Measurements from ENCODE around the gene MAP4.

MAP4 gene

GRCh38 chr3:47912006-47912504 lies 104.2 kb downstream of the MAP4 start:
- no peak for DNase-seq (ENCODE audit: low read depth)
- no peak for TF ChIP-seq CTCF (IDR thresholded peaks at IDR 0.05; ENCODE audit: insufficient read depth, low read depth, low read length, missing control alignments)
- no peak overlapping the region for H3K4me3 ChIP-seq (ENCODE audit: low read length)

GRCh38 chr3:47910777-47911440 lies 105.3 kb downstream of the MAP4 start:
- peak; percentile 93 for DNase-seq (ENCODE audit: low read depth)

DNA sequence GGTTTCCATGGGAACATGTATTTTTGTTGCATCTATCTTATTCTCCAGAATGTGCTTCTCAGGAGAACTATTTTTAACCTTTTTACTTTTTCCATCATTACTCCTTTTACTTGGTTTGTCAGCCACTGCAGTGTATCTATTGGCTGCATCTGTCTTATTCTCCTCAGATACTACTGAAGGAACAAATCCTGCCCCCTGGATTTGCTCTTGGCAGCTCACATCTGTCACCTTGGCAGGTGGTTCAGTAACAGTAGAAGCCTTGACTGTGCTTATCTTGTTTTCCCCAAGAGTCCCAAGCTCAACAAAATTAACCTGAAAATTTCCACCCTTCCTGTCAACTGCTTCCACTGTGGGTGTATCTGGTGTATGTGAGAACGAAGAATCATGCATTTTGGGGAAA lies 106.0 kb downstream of the MAP4 start:
- no peak for TF ChIP-seq CTCF (IDR thresholded peaks at IDR 0.05; ENCODE audit: insufficient read depth, low read depth, low read length, missing control alignments)
- no peak overlapping the region for H3K4me3 ChIP-seq (ENCODE audit: low read length)

More at GRCh38 chr3:47910777-47911440, 105.3 kb downstream of the MAP4 start:
- no peak for TF ChIP-seq CTCF (IDR thresholded peaks at IDR 0.05; ENCODE audit: insufficient read depth, low read depth, low read length, missing control alignments)
- H3K4me3 ChIP-seq (ENCODE audit: low read length): no peak overlapping the region

GRCh38 chr3:47909607-47910006 lies 106.6 kb downstream of the MAP4 start:
- no peak for TF ChIP-seq CTCF (IDR thresholded peaks at IDR 0.05; ENCODE audit: insufficient read depth, low read depth, low read length, missing control alignments)
- DNase-seq (ENCODE audit: low read depth): no peak
- no peak overlapping the region for H3K4me3 ChIP-seq (ENCODE audit: low read length)

More for the DNA sequence above, 106.0 kb downstream of the MAP4 start:
- DNase-seq (ENCODE audit: low read depth): no peak

DNA sequence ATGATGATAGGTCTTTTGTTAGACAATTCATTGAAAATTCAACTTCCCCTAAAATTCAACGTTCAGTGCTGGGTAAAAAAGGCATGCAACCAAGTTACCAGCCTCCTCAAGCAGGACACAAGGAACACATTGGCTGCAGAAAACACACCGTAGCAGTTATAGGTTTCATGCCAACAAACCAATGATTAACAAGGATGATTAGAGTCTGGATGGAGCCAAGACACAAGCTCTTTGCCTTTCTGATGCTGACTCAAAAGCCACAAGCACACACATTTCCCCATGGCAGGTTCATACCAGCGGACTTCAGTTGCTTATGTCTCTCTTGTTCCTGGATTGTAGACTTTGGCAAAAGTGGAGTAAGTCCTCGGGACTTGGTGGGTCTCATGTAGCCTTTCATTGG lies 107.5 kb downstream of the MAP4 start:
- H3K4me3 ChIP-seq (ENCODE audit: low read length): no peak overlapping the region
- TF ChIP-seq CTCF (IDR thresholded peaks at IDR 0.05; ENCODE audit: insufficient read depth, low read depth, low read length, missing control alignments): no peak
- DNase-seq (ENCODE audit: low read depth): no peak

- TF ChIP-seq CTCF (IDR thresholded peaks at IDR 0.05; ENCODE audit: insufficient read depth, low read depth, low read length, missing control alignments): no peak
- no peak overlapping the region for H3K4me3 ChIP-seq (ENCODE audit: low read length)
- DNase-seq (ENCODE audit: low read depth): peak; percentile 75
Observed at GRCh38 chr3:47907784-47908183, 108.4 kb downstream of the MAP4 start.

GRCh38 chr3:47902746-47903145 lies 113.5 kb downstream of the MAP4 start:
- DNase-seq (ENCODE audit: low read depth): no peak
- no peak overlapping the region for H3K4me3 ChIP-seq (ENCODE audit: low read length)
- no peak for TF ChIP-seq CTCF (IDR thresholded peaks at IDR 0.05; ENCODE audit: insufficient read depth, low read depth, low read length, missing control alignments)
